Testis (tissue), 3 donors: ENCODE data around the gene PDZD4. TPM values are rescaled to one million over a fixed set of nuclear protein-coding genes. Genes with fewer than 3 reads are reported as not detected.

ENCODE experiments used
- DNase-seq: peaks from one replicate; pipeline ENCODE4 v3.0.0-alpha.2; 2019
- H3K27ac ChIP-seq, 2 donors: fragments of 200-600 bp; sonication (generic); one replicate each; pipeline ENCODE4 v1.5.1; 2019
- H3K27me3 ChIP-seq: fragments of 200-600 bp; sonication (generic); one replicate; pipeline ENCODE4 v1.5.1; 2019
- H3K36me3 ChIP-seq: fragments of 200-600 bp; sonication (generic); one replicate; pipeline ENCODE4 v1.5.1; 2017; ENCODE audit warnings: low read depth; ENCODE audit errors: missing control alignments
- H3K4me1 ChIP-seq: fragments of 200-600 bp; sonication (generic); one replicate; pipeline ENCODE4 v1.5.1; 2019
- H3K4me3 ChIP-seq, 2 donors: fragments of 200-600 bp; sonication (generic); one replicate each; pipeline ENCODE4 v1.5.1; 2017 to 2019
- H3K9me3 ChIP-seq: fragments of 200-600 bp; sonication (generic); one replicate; pipeline ENCODE4 v1.5.1; 2017
- POLR2A ChIP-seq: fragments of 450-650 bp; IDR thresholded peaks from one replicate; pipeline ENCODE4 v1.6.1; 2017; ENCODE audit warnings: antibody characterized with exemption, mild to moderate bottlenecking, moderate library complexity
- WGBS, 2 donors: methylation state at CpG; one replicate each; pipeline ENCODE4 v1.1.5; 2018; 5-methylcytosine and 5-hydroxymethylcytosine counted together
- intact Hi-C: fragments of 100-400 bp; cut with DNase I; formaldehyde crosslinking; loops from one replicate; pipeline ENCODE4 v1.15.1; 2023; ENCODE audit warnings: low total_unique reads
- polyA plus RNA-seq: library from polyadenylated mRNA; stranded (reverse); fragments of 350-450 nt; fragmentation: Illumina TruSeq; extraction: RNeasy Lipid Tissue Mini Kit (QIAGEN cat#74804); gene quantifications from one replicate; pipeline ENCODE4 v1.2.3, GENCODE V29; 2014; ENCODE audit warnings: low read depth, low replicate concordance; ENCODE audit not compliant: insufficient read depth
- total RNA-seq, 2 donors: library from RNA; depleted of rRNA; stranded (reverse); fragments of >200 nt; gene quantifications; one replicate each; pipeline ENCODE4 v1.2.3, GENCODE V29; 2016
- TF ChIP-seq, protein P1 (sequence below), 3 experiments: fragments of 450-650 bp in 2 of 3; fragments of 200-600 bp in 1 of 3; sonication (generic) in 1 of 3; IDR thresholded peaks; one replicate each; pipeline ENCODE4 v1.5.1; 2016 to 2019; ENCODE audit warnings: antibody characterized with exemption in 3 of 3, mild to moderate bottlenecking in 2 of 3, moderate library complexity in 1 of 3

The PDZD4 gene
- total and polyA plus RNA-seq, 3 donors from 2014 or later: 11.2 to 17.2 (median 13.5) TPM

DNA sequence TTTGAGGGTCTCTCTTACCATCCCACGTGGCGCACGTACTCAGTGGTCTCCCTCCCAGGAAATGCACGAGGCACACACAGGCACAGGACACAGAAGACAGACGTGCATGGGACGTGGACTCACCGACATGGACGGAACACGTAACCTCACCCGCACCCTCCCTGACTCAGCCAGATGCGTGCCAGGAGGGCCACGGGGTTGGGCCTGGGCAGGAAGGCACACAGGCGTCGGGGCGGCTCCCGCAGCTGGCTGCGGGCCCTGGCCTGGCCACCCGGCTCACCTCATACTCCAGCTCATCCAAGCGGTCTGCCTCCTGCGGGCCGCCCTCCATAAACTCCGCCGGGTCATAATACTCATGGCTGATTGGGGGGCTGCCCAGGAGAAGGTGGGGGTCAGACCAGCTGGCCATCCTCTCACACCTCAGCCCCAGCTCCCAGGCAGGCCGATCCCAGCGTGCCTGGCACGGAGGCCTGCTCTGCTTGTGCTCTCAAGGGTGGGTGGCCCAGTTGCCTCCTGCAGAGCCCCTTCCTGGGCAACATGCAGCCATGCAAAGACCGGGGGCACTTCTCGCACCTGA is 23.3 kb downstream of the PDZD4 start:
- intact Hi-C loops: no loop called here
- Histone ChIP-seq H3K27me3 (no peaks in the 10 kb centered on the region), H3K4me3 (no peak overlapping the region), H3K27ac (no peak overlapping the region), H3K4me1 (no peaks in the 10 kb centered on the region), H3K36me3 (no peaks in the 10 kb centered on the region), H3K9me3 (no peaks in the 10 kb centered on the region)
- DNase-seq: no peak
- WGBS, 2 donors: 94% methylated on average over 13 of the region's 28 CpGs; no CpG with 5 or more reads in 1 of the 2 donors
- TF ChIP-seq, protein P1, sequence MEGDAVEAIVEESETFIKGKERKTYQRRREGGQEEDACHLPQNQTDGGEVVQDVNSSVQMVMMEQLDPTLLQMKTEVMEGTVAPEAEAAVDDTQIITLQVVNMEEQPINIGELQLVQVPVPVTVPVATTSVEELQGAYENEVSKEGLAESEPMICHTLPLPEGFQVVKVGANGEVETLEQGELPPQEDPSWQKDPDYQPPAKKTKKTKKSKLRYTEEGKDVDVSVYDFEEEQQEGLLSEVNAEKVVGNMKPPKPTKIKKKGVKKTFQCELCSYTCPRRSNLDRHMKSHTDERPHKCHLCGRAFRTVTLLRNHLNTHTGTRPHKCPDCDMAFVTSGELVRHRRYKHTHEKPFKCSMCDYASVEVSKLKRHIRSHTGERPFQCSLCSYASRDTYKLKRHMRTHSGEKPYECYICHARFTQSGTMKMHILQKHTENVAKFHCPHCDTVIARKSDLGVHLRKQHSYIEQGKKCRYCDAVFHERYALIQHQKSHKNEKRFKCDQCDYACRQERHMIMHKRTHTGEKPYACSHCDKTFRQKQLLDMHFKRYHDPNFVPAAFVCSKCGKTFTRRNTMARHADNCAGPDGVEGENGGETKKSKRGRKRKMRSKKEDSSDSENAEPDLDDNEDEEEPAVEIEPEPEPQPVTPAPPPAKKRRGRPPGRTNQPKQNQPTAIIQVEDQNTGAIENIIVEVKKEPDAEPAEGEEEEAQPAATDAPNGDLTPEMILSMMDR (IDR thresholded peaks at IDR 0.05): no peak
- TF ChIP-seq POLR2A: no peak

DNA sequence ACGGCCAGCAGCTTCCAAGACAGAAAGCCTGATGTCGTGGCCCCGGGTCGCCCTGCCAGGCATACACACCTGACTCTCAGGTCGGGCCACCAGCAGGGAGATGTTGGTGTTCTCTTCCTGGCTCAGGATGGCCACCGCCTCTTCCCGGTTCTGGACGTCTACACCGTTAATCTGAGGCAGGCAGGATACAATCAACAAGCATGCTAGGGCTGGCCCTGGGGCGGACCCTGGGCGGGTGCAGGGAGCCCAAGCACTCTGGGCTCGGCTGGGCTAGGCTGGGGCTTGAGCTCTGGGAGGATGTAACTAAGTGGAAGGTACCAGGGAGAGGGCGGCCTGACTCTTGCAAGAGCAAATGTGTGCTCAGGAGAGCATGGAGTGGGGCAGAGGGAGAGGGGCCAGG is 24.9 kb downstream of the PDZD4 start:
- Histone ChIP-seq H3K4me1 (no peaks in the 10 kb centered on the region), H3K36me3 (no peaks in the 10 kb centered on the region), H3K9me3 (no peaks in the 10 kb centered on the region), H3K27ac (no peak overlapping the region), H3K27me3 (no peaks in the 10 kb centered on the region), H3K4me3 (no peak overlapping the region)
- 93% methylated on average over 13 of the region's 13 CpGs; no CpG with 5 or more reads in 1 of the 2 donors for WGBS, 2 donors
- intact Hi-C loops: no loop called here
- TF ChIP-seq, protein P1 (IDR thresholded peaks at IDR 0.05): no peak
- TF ChIP-seq POLR2A: no peak
- no peak for DNase-seq

DNA sequence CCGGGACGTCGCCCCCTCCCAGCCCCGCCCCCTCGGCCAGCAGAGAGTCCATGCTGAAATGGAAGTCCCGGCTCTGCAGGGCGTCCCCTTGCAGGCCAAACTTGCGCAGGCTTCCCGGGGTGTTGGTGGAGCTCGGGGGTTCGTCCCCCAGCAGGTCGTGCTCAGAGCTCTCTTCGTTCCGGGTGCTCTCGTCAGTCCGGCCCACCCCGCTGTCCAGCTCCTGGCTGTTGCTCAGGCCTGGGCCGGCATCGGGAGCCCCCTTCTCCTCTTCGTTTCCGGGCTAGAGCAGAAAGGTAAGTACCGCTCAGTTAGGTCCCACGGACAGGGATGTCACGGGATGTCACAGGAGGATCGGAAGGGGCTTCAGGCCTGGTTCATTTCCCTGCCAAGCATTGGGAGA is 25.7 kb downstream of the PDZD4 start:
- intact Hi-C loops: no loop called here
- no peak for DNase-seq
- H3K27ac ChIP-seq: no peak overlapping the region
- 97 to 100% methylated on average over 3 to 6 of the region's 25 CpGs for WGBS, 2 donors
- H3K4me3 ChIP-seq: no peak overlapping the region
- TF ChIP-seq, protein P1 (IDR thresholded peaks at IDR 0.05): no peak
- no peak for TF ChIP-seq POLR2A
- H3K36me3 ChIP-seq: no peaks in the 10 kb centered on the region
- no peaks in the 10 kb centered on the region for H3K9me3 ChIP-seq
- H3K27me3 ChIP-seq: no peaks in the 10 kb centered on the region
- no peaks in the 10 kb centered on the region for H3K4me1 ChIP-seq

DNA sequence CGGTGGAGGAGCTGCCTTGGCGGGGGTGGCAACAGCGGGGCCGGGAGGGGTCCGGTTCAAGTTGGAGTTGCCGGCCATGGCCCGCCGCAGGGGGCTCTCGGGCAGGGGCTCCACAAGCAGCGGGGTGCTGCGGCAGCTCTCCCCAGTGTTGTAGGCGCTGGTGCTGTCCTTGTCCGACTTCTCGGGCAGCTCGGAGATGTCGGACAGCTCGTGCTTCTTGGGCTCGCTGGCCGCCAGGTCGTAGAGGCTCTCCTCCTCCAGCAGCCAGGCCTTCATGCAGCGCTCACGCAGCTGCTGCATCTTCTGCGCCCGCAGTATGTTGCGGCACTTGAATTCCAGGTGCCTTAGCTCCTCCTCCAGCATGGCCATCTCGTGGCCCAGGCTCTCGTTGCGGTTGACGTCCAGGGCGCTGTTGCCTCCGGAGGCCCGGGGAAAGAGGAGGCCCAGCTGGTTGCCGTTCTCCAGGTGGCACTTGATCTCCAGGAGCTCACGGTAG is 26.2 kb downstream of the PDZD4 start:
- Histone ChIP-seq H3K27me3 (no peaks in the 10 kb centered on the region), H3K27ac (no peak overlapping the region), H3K36me3 (no peaks in the 10 kb centered on the region), H3K9me3 (no peaks in the 10 kb centered on the region), H3K4me3 (no peak overlapping the region), H3K4me1 (no peaks in the 10 kb centered on the region)
- intact Hi-C loops: no loop called here
- TF ChIP-seq POLR2A: no peak
- TF ChIP-seq, protein P1 (IDR thresholded peaks at IDR 0.05): no peak
- 77 to 100% methylated on average over 1 to 24 of the region's 34 CpGs for WGBS, 2 donors
- no peak for DNase-seq
